ENCODE data around the gene ELMOD3. TPM values are rescaled to one million over a fixed set of nuclear protein-coding genes. Genes with fewer than 3 reads are reported as not detected.
A peak's percentile ranks its signal among the peaks of the same experiment; 100 is the strongest.
"Not testable (repeated sequence)": the region's sequence is repeated elsewhere in the genome, so short reads cannot be mapped to it uniquely, and the experiment has no call there.

The ELMOD3 gene
- total RNA-seq, 1 donor from 2014 or later, result 13.2 TPM

GRCh38 chr2:85435981-85436835 is 81.6 kb downstream of the ELMOD3 start:
- Histone ChIP-seq H3K4me3 (ENCODE audit: low read depth, low read length) (no peak overlapping the region), H3K27me3 (ENCODE audit: control insufficient read depth, insufficient read depth, low read length) (no peaks in the 10 kb centered on the region), H3K36me3 (ENCODE audit: control insufficient read depth, insufficient read depth, low read length) (no peaks in the 10 kb centered on the region)
- DNase-seq (ENCODE audit: low read depth), result no peak
- no peak for TF ChIP-seq CTCF (IDR thresholded peaks at IDR 0.05; ENCODE audit: insufficient read depth, low read length, severe bottlenecking)
- FAIRE-seq, result no peak

GRCh38 chr2:85436836-85437487 is 82.4 kb downstream of the ELMOD3 start:
- Histone ChIP-seq H3K27me3 (ENCODE audit: control insufficient read depth, insufficient read depth, low read length) (no peaks in the 10 kb centered on the region), H3K36me3 (ENCODE audit: control insufficient read depth, insufficient read depth, low read length) (no peaks in the 10 kb centered on the region), H3K4me3 (ENCODE audit: low read depth, low read length) (no peak overlapping the region)
- TF ChIP-seq CTCF (IDR thresholded peaks at IDR 0.05; ENCODE audit: insufficient read depth, low read length, severe bottlenecking), result no peak
- FAIRE-seq, result no peak
- DNase-seq (ENCODE audit: low read depth), result no peak

GRCh38 chr2:85437488-85438200 is 83.1 kb downstream of the ELMOD3 start:
- no peak for TF ChIP-seq CTCF (IDR thresholded peaks at IDR 0.05; ENCODE audit: insufficient read depth, low read length, severe bottlenecking)
- no peak for FAIRE-seq
- H3K36me3 ChIP-seq (ENCODE audit: control insufficient read depth, insufficient read depth, low read length), result no peaks in the 10 kb centered on the region
- peak; percentile 58 for DNase-seq (ENCODE audit: low read depth)
- H3K4me3 ChIP-seq (ENCODE audit: low read depth, low read length), result peak overlapping the region; percentile 26
- no peaks in the 10 kb centered on the region for H3K27me3 ChIP-seq (ENCODE audit: control insufficient read depth, insufficient read depth, low read length)

GRCh38 chr2:85438201-85439024 is 83.8 kb downstream of the ELMOD3 start:
- H3K4me3 ChIP-seq (ENCODE audit: low read depth, low read length), result peak overlapping the region; percentile 26
- no peaks in the 10 kb centered on the region for H3K27me3 ChIP-seq (ENCODE audit: control insufficient read depth, insufficient read depth, low read length)
- TF ChIP-seq CTCF (IDR thresholded peaks at IDR 0.05; ENCODE audit: insufficient read depth, low read length, severe bottlenecking), result no peak
- FAIRE-seq (no peak), DNase-seq (ENCODE audit: low read depth) (no peak)
- no peaks in the 10 kb centered on the region for H3K36me3 ChIP-seq (ENCODE audit: control insufficient read depth, insufficient read depth, low read length)

DNA sequence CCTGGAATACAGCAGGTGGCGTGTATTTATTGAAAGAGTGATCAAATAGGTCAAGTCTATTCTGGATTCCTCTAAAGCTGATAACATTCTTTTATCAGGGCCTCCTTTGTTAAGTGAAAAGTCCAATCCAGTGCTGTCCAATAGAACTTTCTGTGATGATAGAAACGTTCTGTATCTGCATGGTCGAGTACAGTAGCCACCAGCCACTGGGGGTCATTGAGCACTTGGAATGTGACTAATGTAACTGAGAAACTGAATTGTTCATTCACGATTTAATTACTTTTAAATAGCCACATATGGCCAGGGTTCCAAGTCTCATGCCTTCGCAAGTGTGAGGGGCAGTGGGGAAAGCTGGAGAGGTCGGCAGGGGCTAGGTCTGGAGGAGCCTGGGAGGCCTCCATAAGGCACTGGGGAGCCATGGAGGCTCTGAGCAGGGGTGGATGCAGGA is 84.5 kb downstream of the ELMOD3 start:
- Histone ChIP-seq H3K4me3 (ENCODE audit: low read depth, low read length) (no peak overlapping the region), H3K27me3 (ENCODE audit: control insufficient read depth, insufficient read depth, low read length) (no peaks in the 10 kb centered on the region), H3K36me3 (ENCODE audit: control insufficient read depth, insufficient read depth, low read length) (no peaks in the 10 kb centered on the region)
- DNase-seq (ENCODE audit: low read depth), result no peak
- FAIRE-seq, result no peak
- no peak for TF ChIP-seq CTCF (IDR thresholded peaks at IDR 0.05; ENCODE audit: insufficient read depth, low read length, severe bottlenecking)

DNA sequence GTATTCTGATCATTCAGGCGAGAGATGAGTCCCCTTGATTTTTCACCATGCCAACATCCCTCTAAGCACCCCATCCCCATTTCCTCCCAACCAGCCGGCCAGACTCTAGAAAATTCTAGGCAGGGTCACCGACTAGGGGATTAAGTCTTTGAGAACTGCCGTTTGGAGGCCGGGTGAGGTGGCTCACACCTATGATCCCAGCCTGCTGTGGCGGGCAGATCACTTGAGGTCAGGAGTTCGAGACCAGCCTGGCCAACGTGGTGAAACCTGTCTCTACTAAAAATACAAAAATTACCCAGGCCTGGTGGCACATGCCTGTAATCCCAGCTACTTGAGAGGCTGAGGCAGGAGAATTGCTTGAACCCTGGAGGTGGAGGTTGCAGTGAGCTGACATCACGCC is 85.0 kb downstream of the ELMOD3 start:
- FAIRE-seq; H3K27me3 ChIP-seq (ENCODE audit: control insufficient read depth, insufficient read depth, low read length); DNase-seq (ENCODE audit: low read depth); H3K4me3 ChIP-seq (ENCODE audit: low read depth, low read length); H3K36me3 ChIP-seq (ENCODE audit: control insufficient read depth, insufficient read depth, low read length): not testable (repeated sequence)
